ENCODE measurements around the gene GUSB. TPM values are rescaled to one million over a fixed set of nuclear protein-coding genes. Genes with fewer than 3 reads are reported as not detected.
"Not testable (repeated sequence)": the region's sequence is repeated elsewhere in the genome, so short reads cannot be mapped to it uniquely, and the experiment has no call there.

The GUSB gene
- total and polyA plus RNA-seq, 4 donors, result 39.8 to 68.4 (median 55.4) TPM

DNA sequence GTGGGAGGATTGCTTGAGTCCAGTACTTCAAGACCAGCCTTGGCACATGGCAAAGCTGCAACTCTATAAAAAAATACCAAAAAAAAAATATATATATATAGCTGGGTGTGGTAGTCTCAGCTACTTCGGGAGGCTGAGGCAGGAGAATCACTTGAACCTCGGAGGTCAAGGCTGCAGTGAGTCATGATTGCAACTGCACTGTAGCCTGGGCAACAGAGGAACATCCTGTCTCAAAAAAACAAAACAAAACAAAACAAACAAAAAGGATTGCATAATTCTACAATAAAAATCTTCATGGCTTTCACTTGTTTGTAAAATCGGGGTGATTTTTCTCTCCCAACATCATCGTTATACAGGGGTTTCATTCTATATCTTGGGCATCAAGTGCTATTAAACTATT is 35.1 kb downstream of the GUSB start:
- no peak for ATAC-seq (ENCODE audit: insufficient read depth, low FRiP score)
- H3K27me3 ChIP-seq (ENCODE audit: control insufficient read depth in 3 of 3, insufficient read depth in 3 of 3, low read length in 2 of 3), result no peaks in the 10 kb centered on the region
- TF ChIP-seq, protein P1, sequence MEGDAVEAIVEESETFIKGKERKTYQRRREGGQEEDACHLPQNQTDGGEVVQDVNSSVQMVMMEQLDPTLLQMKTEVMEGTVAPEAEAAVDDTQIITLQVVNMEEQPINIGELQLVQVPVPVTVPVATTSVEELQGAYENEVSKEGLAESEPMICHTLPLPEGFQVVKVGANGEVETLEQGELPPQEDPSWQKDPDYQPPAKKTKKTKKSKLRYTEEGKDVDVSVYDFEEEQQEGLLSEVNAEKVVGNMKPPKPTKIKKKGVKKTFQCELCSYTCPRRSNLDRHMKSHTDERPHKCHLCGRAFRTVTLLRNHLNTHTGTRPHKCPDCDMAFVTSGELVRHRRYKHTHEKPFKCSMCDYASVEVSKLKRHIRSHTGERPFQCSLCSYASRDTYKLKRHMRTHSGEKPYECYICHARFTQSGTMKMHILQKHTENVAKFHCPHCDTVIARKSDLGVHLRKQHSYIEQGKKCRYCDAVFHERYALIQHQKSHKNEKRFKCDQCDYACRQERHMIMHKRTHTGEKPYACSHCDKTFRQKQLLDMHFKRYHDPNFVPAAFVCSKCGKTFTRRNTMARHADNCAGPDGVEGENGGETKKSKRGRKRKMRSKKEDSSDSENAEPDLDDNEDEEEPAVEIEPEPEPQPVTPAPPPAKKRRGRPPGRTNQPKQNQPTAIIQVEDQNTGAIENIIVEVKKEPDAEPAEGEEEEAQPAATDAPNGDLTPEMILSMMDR (IDR thresholded peaks at IDR 0.05; ENCODE audit: control extremely low read depth, extremely low read depth), result no peak
- 60 to 72% methylated on average over 4 of the region's 4 CpGs for WGBS, 2 donors
- H3K9ac ChIP-seq (ENCODE audit: insufficient read depth in 1 of 2, low read length in 2 of 2), result peak overlapping the region in 1 of 2 donors; percentile 13
- no peaks in the 10 kb centered on the region for H3K4me1 ChIP-seq (ENCODE audit: control insufficient read depth in 5 of 5, insufficient read depth in 5 of 5, low read length in 5 of 5)
- H3K9me3 ChIP-seq (ENCODE audit: control insufficient read depth in 4 of 4, insufficient read depth in 3 of 4, low read length in 3 of 4), result no peaks in the 10 kb centered on the region
- no peaks in the 10 kb centered on the region for H3K36me3 ChIP-seq (ENCODE audit: control insufficient read depth in 4 of 4, insufficient read depth in 4 of 4, low read length in 4 of 4)
- peak in 2 of 3 donors; percentile 36 to 44 for DNase-seq
- no peak overlapping the region for H3K4me3 ChIP-seq
- H3K27ac ChIP-seq (ENCODE audit: low read depth in 1 of 2, low read length in 1 of 2), result no peak overlapping the region

DNA sequence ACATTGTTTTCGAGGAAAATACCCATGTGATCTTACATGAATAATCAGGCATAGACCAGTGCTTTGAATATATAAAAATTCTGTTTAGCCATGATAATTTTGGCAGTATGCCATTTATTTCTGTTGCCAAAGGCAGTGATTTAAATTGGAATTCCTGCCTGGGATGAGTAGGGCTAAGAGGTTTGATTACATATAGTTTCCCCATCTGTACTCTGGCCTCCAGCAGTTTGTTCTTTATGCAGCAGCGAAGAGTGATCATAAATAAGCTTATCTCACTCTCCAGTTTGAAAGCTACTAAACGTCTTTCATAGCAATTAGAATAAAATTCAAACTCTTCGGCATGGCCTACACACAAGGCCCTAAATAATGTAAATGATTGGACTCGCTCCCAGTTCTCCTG is 36.2 kb downstream of the GUSB start:
- WGBS, 2 donors, result 84 to 89% methylated on average over 1 of the region's 5 CpGs
- not testable (repeated sequence) for DNase-seq; H3K27ac ChIP-seq (ENCODE audit: low read depth in 1 of 2, low read length in 1 of 2)

DNA sequence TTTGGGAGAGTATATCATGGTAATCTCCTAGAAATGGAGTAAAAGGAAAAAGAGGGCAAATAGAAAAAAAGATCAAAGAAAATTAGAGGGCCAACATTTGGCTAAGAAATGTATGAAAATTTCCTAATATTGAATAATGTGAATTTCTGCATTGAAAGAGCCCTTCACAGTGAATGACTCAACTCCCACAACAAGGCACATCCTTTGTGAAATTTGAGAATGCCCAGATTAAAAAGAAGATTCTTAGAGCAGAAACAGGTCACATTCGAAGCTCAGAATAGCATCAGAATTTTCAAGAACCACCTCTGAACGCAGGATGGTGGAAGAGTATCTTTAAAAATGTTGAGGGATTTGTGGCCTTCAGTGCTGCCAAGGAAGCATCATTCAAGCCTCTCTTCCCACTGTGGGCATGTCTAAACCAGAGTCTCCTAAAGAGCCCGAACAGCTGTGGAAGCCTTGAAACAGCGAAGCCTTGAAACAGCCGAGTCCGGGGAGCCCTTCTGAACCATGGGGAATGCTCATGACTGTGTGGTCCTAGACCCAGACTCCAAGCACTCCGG is 43.6 kb downstream of the GUSB start:
- TF ChIP-seq, protein P1 (IDR thresholded peaks at IDR 0.05; ENCODE audit: control extremely low read depth, extremely low read depth), result no peak
- H3K27me3 ChIP-seq (ENCODE audit: control insufficient read depth in 3 of 3, insufficient read depth in 3 of 3, low read length in 2 of 3), result no peaks in the 10 kb centered on the region
- 98% methylated on average over 7 of the region's 7 CpGs for WGBS, 2 donors
- no peaks in the 10 kb centered on the region for H3K9me3 ChIP-seq (ENCODE audit: control insufficient read depth in 4 of 4, insufficient read depth in 3 of 4, low read length in 3 of 4)
- no peak overlapping the region for H3K27ac ChIP-seq (ENCODE audit: low read depth in 1 of 2, low read length in 1 of 2)
- no peak overlapping the region for H3K4me3 ChIP-seq
- DNase-seq (no peak), ATAC-seq (ENCODE audit: insufficient read depth, low FRiP score) (no peak)
- H3K4me1 ChIP-seq (ENCODE audit: control insufficient read depth in 5 of 5, insufficient read depth in 5 of 5, low read length in 5 of 5), result peaks cover 0 to 9% (median 0%) of the 10 kb centered on the region in 5 donors
- H3K36me3 ChIP-seq (ENCODE audit: control insufficient read depth in 4 of 4, insufficient read depth in 4 of 4, low read length in 4 of 4), result peaks cover 0 to 4% (median 0%) of the 10 kb centered on the region in 4 donors
- no peak overlapping the region for H3K9ac ChIP-seq (ENCODE audit: insufficient read depth in 1 of 2, low read length in 2 of 2)

More for the DNA sequence above, 36.2 kb downstream of the GUSB start:
- not testable (repeated sequence) for H3K36me3 ChIP-seq (ENCODE audit: control insufficient read depth in 4 of 4, insufficient read depth in 4 of 4, low read length in 4 of 4); H3K9me3 ChIP-seq (ENCODE audit: control insufficient read depth in 4 of 4, insufficient read depth in 3 of 4, low read length in 3 of 4); H3K4me1 ChIP-seq (ENCODE audit: control insufficient read depth in 5 of 5, insufficient read depth in 5 of 5, low read length in 5 of 5); H3K4me3 ChIP-seq; H3K27me3 ChIP-seq (ENCODE audit: control insufficient read depth in 3 of 3, insufficient read depth in 3 of 3, low read length in 2 of 3); ATAC-seq (ENCODE audit: insufficient read depth, low FRiP score); H3K9ac ChIP-seq (ENCODE audit: insufficient read depth in 1 of 2, low read length in 2 of 2)

DNA sequence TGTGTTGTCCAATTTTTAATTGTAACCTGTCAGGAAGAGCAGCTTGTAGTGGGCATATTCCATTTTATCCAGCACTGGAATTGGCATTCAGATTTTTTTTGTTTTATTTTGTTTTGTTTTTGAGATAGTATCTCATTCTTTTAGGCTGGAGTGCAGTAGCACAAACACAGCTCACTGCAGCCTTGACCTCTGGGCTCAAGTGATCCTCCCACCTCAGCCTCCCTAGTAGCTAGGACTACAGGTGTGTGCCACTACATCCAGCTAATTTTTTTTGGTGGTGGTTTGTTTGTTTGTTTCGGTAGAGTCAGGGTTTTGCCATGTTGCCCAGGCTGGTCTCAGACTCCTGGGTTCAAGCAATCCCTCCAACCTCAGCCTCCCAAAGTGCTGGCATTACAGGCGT is 44.7 kb downstream of the GUSB start:
- Histone ChIP-seq H3K9me3 (ENCODE audit: control insufficient read depth in 4 of 4, insufficient read depth in 3 of 4, low read length in 3 of 4) (no peaks in the 10 kb centered on the region), H3K36me3 (ENCODE audit: control insufficient read depth in 4 of 4, insufficient read depth in 4 of 4, low read length in 4 of 4) (peaks cover 0 to 4% (median 0%) of the 10 kb centered on the region in 4 donors), H3K4me1 (ENCODE audit: control insufficient read depth in 5 of 5, insufficient read depth in 5 of 5, low read length in 5 of 5) (peaks cover 0 to 9% (median 0%) of the 10 kb centered on the region in 5 donors), H3K27ac (ENCODE audit: low read depth in 1 of 2, low read length in 1 of 2) (no peak overlapping the region), H3K4me3 (no peak overlapping the region), H3K27me3 (ENCODE audit: control insufficient read depth in 3 of 3, insufficient read depth in 3 of 3, low read length in 2 of 3) (no peaks in the 10 kb centered on the region), H3K9ac (ENCODE audit: insufficient read depth in 1 of 2, low read length in 2 of 2) (no peak overlapping the region)
- 98 to 100% methylated on average over 2 of the region's 2 CpGs for WGBS, 2 donors
- TF ChIP-seq, protein P1 (IDR thresholded peaks at IDR 0.05; ENCODE audit: control extremely low read depth, extremely low read depth), result no peak
- DNase-seq (no peak), ATAC-seq (ENCODE audit: insufficient read depth, low FRiP score) (no peak)
